Endometrium (tissue), 2 donors: ENCODE data around the gene ZNF557.
A peak's percentile ranks its signal among the peaks of the same experiment; 100 is the strongest.

Experiments used
- FAIRE-seq: peaks from 2 replicates; lab custom pipeline; 2012; peaks lifted over from hg19 to GRCh38; lab: Jason Lieb, UNC
- donor health status: control.
- donor health status: control.

The ZNF557 gene

GRCh38 chr19:7076151-7076550, 6.6 kb downstream of the ZNF557 start:
- no peak for FAIRE-seq

DNA sequence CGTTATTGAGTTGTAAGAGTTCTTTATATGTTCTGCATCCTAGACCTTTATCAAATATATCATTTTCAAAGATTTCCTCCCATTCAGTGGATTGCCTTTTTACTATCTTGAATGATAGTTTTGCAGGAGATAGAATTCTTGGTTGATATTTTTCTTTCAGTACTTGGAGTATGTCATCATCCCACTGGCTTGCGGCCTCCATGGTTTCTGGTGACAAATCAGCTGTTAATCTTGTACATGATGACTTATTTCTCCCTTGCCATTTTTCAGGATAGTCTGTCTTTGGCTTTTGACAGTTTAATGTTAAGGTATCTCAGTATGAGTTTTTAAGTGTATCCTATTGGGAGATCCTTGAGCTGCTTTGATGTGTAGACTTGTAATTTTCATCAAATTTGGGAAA, 8.5 kb downstream of the ZNF557 start:
- FAIRE-seq, result no peak

- no peak for FAIRE-seq
Observed at GRCh38 chr19:7083076-7083956, 13.8 kb downstream of the ZNF557 start.

GRCh38 chr19:7088999-7089398, 19.5 kb downstream of the ZNF557 start:
- no peak for FAIRE-seq

DNA sequence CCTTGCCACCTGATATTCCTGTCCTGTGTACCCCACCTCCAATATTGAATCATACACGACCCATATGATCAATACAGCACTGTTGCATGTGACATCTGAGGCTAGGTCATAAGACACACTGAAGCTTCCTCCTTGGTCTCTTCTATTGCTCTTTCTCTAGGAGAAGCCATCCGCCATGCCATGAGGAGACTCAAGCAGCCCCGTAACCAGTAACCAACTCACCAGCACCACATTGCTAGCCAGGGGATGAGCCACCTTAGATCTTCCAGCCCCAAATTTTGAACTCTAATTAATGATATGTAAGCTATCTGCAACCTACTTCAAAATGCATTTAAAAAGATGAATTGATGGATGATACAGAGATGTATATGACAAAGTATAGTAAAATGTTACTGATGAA, 28.6 kb downstream of the ZNF557 start:
- no peak for FAIRE-seq

- peak; percentile 68 for FAIRE-seq
Observed at GRCh38 chr19:7098701-7099596, 29.4 kb downstream of the ZNF557 start.

- FAIRE-seq, result no peak
Observed at GRCh38 chr19:7099597-7099921, 30.1 kb downstream of the ZNF557 start.

DNA sequence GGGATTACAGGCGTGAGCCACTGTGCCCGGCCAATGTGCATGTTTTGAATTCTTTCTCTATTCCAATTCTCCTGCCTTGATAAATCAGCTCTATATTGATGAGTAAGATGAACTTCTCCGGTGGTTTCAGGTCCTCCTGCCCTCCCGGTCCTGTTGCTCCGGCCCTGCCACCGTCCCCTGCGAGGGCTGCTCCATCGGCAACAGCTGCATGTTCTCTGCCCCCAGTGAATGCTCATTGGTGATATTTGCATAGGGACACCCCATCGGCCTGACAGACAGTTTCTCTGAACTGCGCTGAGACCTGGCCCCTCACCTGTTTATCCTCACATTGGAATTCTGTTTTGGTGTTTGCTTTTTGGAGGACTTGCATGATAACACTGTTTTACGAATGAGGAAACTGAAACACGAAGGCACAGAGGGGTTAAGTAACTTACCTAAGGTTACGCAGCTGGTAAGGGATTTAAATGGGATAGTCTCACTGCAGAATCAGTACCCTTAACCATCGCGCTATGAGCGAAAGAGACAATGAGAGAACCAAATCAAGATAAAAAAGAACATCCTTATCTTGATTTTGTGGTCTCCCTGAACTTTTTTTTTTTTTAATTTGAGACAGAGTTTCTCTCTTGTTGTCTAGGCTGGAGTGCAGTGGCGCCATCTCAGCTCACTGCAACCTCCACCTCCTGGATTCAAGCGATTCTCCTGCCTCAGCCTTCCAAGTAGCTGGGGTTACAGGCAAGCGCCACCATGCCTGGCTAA, 32.2 kb downstream of the ZNF557 start:
- no peak for FAIRE-seq

DNA sequence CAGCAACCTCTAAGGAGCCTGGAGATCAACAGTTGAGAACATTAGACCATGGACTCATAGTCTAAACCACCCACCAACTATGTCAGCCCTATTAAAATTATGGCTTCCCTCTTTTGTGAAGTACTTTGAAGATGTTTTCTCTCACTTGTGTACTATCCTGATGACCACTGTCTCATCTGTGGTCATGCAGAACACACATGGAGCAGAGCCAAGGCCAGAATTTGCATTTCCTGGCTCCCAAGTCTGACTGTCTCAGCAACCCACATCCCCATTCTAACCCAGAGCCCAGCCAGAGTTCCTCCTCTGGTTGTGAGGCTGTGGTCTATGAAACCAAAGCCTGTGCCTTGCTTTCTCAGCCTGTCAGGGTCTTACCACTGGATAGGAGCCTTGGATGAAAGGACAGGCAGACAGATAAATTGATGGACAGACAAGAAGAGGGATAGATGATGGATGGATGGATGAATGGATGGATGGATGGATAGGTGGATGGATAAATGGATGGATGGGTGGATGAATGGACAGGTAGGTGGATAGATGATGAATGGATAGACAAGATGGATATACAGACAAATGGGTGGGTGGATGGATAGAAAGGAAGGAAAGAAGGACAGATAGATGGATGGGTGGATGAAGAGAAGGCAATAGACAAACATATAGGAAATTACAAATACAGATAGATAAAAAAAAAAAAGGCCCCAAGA, 35.4 kb downstream of the ZNF557 start:
- FAIRE-seq, result no peak

DNA sequence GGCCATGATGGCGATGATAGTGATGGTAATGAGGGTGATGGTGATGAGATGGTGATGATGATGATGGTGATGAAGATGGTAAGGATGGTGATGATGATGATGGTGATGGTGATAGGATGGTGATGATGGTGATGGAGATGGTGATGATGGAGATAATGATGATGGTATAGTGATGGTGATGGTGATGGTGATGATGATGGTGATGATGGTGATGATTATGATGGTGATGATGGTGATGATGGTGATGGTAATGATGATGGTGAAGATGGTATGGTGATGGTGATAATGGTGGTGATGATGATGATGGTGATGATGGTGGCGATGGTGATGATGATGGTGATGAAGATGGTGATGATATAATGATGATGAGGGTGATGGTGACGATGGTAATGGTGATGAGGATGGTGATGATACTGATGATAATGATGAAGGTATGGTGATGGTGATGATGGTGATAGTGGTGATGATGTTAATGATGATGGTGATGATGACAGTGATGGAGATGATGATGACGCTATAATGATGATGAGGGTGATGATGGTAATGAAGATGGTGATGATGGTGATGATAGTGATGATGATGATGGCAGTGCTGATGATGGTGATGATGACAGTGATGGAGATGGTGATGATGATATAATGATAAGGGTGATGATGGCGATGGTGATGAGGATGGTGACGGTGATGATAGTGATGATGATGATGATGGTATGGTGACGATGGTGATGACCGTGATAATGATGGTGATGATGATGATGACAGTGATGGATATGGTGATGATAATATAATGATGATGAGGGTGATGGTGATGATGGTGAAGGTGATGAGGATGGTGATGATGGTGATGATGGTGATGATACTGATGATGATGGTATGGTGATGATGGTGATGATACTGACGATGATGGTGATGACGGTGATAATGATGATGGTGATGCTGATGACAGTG, 37.5 kb downstream of the ZNF557 start:
- FAIRE-seq, result no peak

- no peak for FAIRE-seq
Observed at GRCh38 chr19:7109678-7110289, 40.3 kb downstream of the ZNF557 start.

DNA sequence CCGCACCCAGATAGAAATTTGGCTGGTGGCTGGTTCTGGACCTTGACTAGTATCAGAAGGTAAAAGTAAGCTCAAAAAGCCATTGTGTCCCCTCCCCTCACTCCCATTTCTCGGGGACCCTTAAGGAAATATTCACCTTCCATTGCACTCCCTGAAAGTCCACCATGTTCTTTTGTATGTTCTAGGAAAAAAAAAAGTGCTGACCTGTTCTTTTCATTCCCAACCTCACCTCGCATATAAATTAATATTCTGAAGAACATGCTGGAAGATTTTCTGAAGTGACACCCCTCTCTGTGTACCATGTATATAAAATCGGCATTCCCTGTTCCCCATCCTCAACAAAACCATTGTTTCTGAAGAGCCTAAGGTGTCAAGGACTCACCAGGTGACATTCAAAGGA, 43.2 kb downstream of the ZNF557 start:
- FAIRE-seq, result no peak

DNA sequence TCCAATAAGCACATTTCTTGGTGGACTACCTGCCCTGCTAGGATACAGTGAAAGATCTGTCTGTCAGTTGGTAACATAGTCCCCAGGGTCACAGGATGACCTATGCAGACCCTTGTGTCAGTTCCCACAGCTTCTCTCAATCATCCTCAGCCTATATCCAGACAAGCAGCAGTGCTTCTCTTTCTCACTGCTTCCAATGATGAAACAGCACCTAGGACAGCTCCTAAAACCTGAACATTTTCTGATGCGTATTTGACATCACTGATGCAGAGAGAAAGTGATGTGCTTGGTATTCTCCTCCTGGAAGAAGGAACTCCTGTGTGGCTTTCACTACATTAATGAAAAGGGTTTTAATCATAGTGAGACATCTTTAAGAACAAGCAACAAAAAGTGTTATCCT, 43.7 kb downstream of the ZNF557 start:
- FAIRE-seq, result no peak

DNA sequence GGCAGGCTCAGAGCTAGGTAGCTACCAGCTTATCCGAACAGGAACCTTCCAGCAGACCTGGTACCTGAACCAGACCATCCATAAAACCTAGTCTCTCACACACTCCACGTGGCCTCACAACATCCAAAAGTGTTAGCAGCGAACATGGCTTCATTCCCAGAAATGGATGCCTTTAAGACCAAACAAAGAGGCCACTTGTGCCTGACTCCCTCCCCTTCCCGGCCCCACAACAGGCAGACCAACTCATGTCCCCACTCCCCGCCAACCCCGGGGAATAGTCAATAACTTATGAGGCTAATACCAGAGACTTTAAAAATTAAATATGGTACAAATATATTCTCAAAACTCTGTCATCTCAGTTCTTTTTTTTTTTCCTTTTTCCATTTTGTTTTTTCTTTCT, 46.2 kb downstream of the ZNF557 start:
- FAIRE-seq, result no peak

- FAIRE-seq, result no peak
Observed at GRCh38 chr19:7117248-7117647, 47.7 kb downstream of the ZNF557 start.

- no peak for FAIRE-seq
Observed at GRCh38 chr19:7119582-7119981, 50.1 kb downstream of the ZNF557 start.

DNA sequence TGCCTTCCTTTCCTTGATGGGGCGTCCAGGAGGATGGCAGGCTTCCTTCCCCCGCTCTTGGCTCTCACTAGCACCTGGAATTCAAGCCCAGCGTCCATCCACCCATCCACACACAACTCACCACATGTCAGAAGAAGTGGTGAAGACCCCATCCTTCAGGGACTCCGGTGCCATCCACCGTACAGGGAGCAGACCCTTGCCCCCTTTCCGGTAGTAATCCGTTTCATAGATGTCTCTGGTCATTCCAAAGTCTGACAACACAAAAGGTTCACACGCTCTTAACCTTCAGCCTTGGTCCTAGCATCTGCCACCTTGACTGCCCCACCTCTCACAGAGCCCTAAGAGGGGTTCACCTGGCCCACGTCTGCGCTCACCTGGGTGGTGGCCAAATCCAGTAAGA, 51.0 kb downstream of the ZNF557 start:
- no peak for FAIRE-seq

DNA sequence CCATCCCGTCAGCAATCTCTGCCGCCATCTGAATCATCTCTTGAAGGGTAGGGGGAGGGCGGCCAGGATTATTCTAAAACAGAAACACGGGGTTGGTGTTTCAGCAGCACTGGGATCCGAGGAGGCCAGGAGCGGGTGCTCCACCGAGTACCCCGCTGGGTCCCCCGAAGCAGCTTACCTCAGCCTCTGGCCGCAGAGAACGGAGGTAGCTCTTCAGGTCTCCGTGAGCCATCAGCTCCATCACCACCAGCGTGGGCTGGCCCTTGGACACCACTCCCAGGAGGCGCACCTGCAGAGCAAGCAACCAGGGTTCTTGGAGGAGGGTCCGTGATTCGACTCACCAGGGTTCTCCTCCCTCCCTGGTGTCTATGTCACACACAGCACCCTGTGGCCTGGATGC, 53.2 kb downstream of the ZNF557 start:
- no peak for FAIRE-seq

DNA sequence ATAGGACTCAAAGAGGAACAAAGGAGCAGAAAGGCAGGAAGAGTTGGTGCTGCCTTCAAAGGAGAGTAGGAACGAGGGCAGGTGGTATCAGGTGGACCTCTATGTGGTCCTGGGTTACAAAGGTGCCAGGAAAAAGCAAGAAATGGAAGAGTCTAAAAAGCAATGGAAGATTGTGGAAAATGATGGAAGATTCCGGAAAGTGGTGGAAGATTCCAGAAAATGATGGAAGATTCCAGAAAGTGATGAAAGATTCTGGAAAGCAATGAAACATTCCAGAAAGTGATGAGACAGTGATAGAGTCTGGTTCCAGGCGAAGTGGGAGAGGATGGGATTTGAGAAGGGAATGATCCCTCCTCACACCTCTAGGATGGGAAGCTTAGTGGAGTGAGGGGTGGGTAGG, 55.3 kb downstream of the ZNF557 start:
- no peak for FAIRE-seq

DNA sequence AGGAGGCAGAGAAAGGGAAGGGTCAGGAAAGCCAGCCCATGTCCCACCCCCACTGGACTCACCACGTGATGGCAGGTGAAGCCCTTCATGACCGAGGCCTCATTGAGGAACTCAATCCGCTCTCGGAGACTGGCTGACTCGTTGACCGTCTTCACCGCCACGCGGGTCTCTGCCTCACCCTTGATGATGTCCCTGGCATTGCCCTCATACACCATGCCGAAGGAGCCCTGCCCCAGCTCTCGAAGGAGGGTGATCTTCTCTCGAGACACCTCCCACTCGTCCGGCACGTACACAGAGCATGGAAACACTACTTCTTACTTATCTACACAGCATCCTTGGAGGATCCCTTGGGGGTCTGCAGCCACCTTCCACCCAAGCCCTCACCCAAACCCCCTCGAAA, 55.7 kb downstream of the ZNF557 start:
- FAIRE-seq, result no peak
